Suprapubic skin (tissue), 4 donors: Measurements from ENCODE around the gene PLXNA2.

ENCODE experiments used
- CTCF ChIP-seq, 2 donors: fragments of 200-600 bp in 1 of 2; fragments of 450-650 bp in 1 of 2; sonication (generic) in 1 of 2; IDR thresholded peaks; one replicate each; pipeline ENCODE4 v1.5.1; 2016 to 2019; ENCODE audit warnings: antibody characterized with exemption in 2 of 2, mild to moderate bottlenecking in 1 of 2, moderate library complexity in 1 of 2
- POLR2A ChIP-seq, 2 donors: fragments of 450-650 bp; IDR thresholded peaks; one replicate each; pipeline ENCODE4 v1.6.1; 2017; ENCODE audit warnings: antibody characterized with exemption in 2 of 2, mild to moderate bottlenecking in 2 of 2, moderate library complexity in 2 of 2
- POLR2AphosphoS5 ChIP-seq, 3 donors: sonication (generic); formaldehyde crosslinking; IDR thresholded peaks; one replicate each; pipeline ENCODE4 v1.6.1; 2017; ENCODE audit warnings: antibody characterized with exemption in 3 of 3

- no peak for TF ChIP-seq CTCF (IDR thresholded peaks at IDR 0.05)
- no peak for TF ChIP-seq POLR2A (IDR thresholded peaks at IDR 0.05)
- no peak for TF ChIP-seq POLR2AphosphoS5 (IDR thresholded peaks at IDR 0.05)
Observed at GRCh38 chr1:208218237-208219097, 25.7 kb downstream of the PLXNA2 start.
